ENCODE data around the gene DPYSL4.

The DPYSL4 gene

DNA sequence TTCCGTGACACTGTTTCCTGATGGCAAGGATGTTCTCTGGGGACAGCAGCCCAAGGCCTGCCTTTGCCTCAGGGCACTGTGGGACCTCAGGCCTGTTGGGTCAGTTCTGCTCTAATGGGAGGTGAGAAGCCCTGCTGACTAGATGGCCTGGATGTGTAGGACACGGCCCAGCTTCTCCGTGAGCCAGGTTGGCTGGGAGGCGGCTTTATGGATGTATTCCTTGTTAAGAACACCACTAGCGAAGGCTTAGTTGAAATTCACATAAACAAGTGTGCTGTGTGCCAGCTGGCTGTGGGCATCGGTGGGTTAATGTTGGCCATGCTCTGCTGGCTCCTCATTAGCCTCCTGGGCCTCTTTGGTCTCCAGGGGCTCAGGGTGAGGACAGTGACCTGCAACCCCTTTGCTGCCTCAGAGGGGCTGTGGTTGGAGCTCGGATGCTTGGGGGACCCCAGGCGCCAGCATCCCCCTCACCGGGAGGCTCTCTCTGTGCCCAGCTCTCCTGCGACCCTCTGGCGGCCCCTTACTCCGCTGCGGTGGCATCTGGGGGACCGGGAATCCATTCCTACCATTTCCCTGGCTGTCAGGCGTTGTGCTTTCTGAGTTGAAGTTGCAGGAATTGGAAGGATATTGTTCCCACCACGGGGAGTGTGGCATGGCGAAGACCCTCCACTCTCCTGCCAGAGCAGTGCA is 22.8 kb upstream of the DPYSL4 start:
- DNase-seq (ENCODE audit: low spot score) = no peak

DNA sequence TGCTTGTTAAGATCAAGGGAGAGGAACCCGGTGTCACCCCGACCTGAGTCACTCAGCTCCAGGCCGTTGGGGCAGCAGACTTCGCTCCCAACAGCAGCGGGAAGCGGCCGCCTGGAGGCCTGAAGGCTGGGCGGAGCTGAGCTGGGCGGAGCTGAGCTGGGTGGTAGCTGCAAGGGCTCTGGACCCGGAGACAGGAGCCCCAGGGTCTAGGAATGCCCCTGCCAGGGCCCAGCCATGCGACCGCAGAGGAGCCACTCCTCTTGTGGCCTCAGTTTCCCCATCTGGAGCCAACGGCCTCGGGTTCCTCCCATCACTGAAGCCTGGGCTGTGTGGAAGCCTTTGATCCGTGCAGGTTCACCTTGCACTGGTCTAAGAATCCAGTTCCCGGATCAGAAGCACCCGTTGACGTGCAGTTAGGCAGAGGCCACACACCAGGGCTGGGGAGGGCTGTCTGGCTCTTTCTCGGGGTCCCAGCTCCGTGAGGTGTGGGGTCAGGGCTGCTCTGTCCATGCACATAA is 21.9 kb upstream of the DPYSL4 start:
- no peak for DNase-seq (ENCODE audit: low spot score)

GRCh38 chr10:132165416-132165980 is 21.2 kb upstream of the DPYSL4 start:
- no peak for DNase-seq (ENCODE audit: low spot score)

DNA sequence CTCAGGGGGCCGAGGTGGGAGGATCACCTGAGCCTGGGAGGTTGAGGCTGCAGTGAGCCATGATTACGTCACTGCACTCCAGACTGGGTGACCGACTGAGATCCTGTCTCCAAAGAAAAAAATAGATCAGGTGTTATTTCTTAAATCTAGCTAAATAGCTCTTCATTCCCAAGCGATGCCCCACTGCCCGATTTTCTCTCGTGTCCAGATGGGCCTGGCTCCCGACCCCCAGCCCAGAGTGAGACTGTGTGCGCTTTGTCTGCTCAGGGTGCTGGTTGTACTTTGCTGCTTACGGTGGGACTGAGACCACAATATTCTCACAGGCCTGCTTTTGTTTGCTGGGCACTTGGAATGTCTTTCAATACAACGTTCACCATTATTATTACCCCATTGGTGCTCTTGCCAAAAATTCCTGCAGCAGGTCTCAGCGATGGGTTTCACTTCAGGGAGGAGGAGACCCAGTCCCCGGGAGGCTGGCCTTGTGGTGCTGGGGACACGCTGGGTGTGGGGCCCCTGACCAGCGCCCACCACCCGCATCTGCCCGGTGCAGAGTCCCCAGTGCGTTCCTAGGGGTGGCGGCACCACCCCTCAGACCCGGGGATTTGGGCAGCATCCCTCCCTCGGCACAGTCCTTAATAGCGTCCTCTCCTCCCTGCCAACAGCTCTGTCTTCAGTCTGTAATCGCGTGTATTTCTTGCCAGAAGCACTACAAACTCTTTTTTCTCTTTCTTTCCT is 20.4 kb upstream of the DPYSL4 start:
- no peak for DNase-seq (ENCODE audit: low spot score)

- DNase-seq (ENCODE audit: low spot score) = no peak
These were observed 19.6 kb upstream of the DPYSL4 start for GRCh38 chr10:132167041-132167674.

- DNase-seq (ENCODE audit: low spot score) = no peak
These were observed 18.8 kb upstream of the DPYSL4 start for GRCh38 chr10:132167976-132168375.

GRCh38 chr10:132168571-132169030 is 18.1 kb upstream of the DPYSL4 start:
- DNase-seq (ENCODE audit: low spot score) = no peak

DNA sequence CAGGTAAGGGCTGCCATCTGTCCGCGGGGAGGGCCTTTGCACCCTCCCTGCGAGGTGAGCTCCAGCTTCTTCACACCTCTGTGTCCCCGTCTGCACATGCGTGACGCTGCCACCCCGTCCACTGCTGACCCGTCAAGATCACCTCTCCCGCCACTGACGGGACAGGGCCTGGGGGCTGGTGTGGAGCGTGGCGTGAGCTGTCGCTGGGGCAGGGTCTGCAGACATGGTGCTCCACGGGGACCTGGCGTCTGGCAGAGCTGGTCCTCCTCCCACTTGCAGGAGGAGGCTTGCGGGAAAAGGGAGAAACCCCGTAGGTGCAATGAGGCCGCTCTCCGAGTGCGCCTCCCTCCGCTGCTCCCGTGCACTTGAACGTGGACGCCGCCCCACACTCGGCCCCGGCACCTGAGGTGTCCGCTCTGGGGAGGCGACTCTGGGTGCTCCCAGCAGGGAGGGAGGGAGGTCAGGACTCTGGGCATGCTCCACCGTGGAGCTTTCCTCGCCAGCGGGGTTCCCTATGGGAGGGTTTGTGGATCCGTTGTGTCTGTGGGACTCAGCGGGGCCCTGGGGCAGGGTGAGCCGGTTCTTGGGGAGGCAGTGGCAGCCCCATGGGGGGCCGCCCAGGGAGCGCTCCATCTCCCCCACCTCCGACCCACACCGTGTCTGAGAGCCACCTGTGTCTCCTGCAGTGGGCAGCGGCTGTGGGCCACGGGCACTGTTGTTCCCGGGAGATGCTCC is 17.6 kb upstream of the DPYSL4 start:
- no peak for DNase-seq (ENCODE audit: low spot score)

DNA sequence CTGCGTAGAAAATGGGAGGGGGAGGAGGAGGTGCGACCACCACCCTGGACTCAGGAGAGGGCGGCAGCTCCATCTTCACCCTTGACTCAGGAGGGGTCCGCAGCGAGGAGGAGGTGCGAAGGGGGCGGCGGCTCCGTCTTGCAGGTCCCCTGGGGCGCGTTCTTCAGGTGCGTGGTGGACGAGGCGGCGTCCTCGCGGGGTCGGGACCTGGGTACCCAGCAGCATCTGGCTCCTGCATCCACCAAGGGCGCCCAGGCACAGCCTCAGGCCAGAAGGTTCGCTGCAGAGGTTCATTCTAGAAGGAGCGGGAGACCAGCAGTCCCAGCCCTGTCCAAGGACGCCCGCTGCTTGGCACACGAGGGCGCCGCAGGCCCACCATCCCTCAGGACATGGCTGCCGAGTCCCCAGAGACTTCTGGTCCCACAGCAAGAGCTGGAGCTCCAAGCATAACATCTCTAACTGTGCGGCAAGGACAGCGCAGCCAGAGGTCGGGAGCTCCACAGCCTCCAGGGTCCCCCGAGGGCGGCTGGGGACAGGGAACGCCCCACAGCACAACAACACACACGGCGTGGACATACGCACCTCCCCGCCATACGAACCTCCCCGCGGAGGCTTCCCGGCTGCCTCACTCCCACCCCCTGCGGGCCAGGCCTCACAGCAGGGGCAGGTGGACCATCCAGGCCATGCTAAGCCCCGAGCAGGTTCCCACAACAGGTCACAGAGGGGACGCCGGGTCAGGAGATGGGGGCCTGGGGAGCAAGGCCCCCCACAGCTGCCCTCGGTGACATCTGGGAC is 16.8 kb upstream of the DPYSL4 start:
- DNase-seq (ENCODE audit: low spot score) = no peak

DNA sequence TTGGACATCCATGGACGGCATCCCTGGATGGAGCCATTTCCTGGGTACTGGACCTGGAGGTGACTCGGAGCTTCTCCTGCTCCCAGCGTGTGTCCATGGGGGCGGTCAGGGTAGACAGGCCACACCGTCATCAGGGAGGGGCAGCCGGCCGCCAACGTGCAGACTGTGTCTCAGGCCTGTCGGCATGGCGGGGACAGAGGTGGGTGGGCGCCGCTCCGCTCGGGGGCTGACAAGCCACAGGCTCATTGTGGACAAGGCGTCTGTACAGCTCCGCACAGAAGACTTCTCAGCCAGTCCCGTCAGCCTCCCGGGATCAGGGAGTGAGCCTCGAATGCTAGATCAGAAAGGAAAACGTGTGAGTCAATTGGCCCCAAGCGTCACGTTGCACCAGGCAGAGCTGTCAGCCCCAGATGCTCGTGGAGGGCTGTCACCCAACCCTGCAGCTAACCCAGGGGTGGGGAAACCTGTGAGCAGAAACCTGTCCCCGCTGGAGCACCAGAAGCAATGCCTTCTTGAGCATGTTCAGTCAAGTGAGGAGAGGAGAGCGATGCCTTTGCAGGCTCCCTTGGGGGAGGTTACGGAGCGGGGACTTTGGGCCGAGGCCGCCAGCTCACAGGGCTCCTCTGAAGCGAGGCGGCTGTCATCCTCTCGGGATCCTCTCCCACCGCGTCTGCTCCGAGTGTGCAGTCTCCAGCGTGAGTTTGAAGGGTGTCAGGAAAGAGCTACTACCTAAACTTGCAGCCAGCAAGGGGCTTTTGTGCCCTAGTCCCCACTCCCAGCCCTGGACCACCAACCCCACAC is 16.0 kb upstream of the DPYSL4 start:
- DNase-seq (ENCODE audit: low spot score) = no peak

- no peak for DNase-seq (ENCODE audit: low spot score)
These were observed 14.4 kb upstream of the DPYSL4 start for GRCh38 chr10:132172091-132173066.

- no peak for DNase-seq (ENCODE audit: low spot score)
These were observed 13.6 kb upstream of the DPYSL4 start for GRCh38 chr10:132173185-132173584.

GRCh38 chr10:132174237-132174636 is 12.5 kb upstream of the DPYSL4 start:
- no peak for DNase-seq (ENCODE audit: low spot score)

GRCh38 chr10:132175408-132175807 is 11.3 kb upstream of the DPYSL4 start:
- no peak for DNase-seq (ENCODE audit: low spot score)

GRCh38 chr10:132175907-132176581 is 10.7 kb upstream of the DPYSL4 start:
- DNase-seq (ENCODE audit: low spot score) = peak; percentile 90

GRCh38 chr10:132176623-132177500 is 9.9 kb upstream of the DPYSL4 start:
- peak; percentile 65 for DNase-seq (ENCODE audit: low spot score)

DNA sequence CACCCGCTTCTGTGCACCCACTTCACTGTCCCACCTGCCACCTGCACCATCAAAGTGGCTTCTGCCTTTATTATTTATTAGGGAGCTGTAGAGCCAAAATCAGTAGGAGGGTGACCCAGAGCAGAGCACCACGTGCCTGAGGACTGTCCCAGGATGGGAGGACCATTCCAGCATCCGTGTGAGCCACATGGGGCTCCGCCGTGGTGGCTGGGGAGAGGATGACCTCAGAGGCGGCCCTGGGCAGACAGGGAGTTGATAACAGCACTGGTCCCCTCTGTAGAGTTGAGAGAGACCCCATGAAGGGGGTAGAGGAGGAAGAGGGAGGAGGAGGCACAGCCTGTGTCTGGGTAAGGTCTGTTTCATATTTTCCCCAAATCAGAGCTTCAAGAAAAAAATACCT is 8.7 kb upstream of the DPYSL4 start:
- no peak for DNase-seq (ENCODE audit: low spot score)
